ENCODE measurements around the gene CD22. TPM values are rescaled to one million over a fixed set of nuclear protein-coding genes. Genes with fewer than 3 reads are reported as not detected.
"Not testable (repeated sequence)": the region's sequence is repeated elsewhere in the genome, so short reads cannot be mapped to it uniquely, and the experiment has no call there.

The CD22 gene
- polyA plus RNA-seq, 1 donor from 2014 or later = not detected

DNA sequence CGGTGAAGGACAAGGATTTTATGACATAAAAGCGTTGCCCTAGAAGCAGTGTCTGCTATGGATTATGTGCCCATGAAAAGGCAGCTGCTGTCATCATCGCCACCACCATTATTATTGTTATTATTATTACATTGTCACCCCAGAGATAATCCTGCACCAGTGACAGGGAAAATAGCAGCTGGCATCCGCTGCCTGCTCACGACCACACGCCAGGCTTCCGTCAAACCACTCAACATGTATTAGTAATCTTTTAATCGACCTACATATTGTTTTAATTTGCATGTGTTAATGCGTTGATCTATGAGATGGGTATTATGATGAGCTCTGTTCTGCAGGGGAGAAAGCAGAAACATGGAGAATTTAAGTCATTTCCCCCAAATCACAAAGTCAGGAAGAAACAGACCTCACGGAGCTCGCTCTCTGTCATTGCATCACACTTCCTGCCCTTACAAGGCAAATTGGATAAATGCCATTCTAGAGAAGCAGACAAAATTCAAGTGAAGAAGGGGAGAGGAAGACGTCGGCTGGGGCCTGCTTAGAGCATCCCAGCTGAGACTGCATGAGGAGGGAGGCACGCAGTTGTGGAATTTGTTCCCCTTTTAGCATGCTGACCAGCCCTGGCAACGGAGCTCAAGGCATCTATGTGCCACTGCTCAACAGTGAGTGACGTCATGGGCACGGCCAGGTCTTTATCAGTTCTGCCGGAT is 29.0 kb downstream of the CD22 start, which contains the start of gene FFAR3:
Gene FFAR3 (plus strand): TSS at position 594 of the 707 bp plus-strand sequence. CDS start 431 bp downstream, outside the sequence.
- H3K9me3 ChIP-seq (ENCODE audit: low read length) = no peaks in the 10 kb centered on the region
- H3K27ac ChIP-seq (ENCODE audit: low read length) = no peak within 1 kb of the TSS
- no peak within 1 kb of the TSS for H3K9ac ChIP-seq (ENCODE audit: low read length)
- H3K4me2 ChIP-seq (ENCODE audit: low read length) = no peak within 1 kb of the TSS
- H3K36me3 ChIP-seq (ENCODE audit: insufficient read depth, low read length) = no peaks in the 10 kb centered on the region
- no peaks in the 10 kb centered on the region for H3K79me2 ChIP-seq (replicated peaks; ENCODE audit: insufficient read depth, low read length)
- TF ChIP-seq, protein P1, sequence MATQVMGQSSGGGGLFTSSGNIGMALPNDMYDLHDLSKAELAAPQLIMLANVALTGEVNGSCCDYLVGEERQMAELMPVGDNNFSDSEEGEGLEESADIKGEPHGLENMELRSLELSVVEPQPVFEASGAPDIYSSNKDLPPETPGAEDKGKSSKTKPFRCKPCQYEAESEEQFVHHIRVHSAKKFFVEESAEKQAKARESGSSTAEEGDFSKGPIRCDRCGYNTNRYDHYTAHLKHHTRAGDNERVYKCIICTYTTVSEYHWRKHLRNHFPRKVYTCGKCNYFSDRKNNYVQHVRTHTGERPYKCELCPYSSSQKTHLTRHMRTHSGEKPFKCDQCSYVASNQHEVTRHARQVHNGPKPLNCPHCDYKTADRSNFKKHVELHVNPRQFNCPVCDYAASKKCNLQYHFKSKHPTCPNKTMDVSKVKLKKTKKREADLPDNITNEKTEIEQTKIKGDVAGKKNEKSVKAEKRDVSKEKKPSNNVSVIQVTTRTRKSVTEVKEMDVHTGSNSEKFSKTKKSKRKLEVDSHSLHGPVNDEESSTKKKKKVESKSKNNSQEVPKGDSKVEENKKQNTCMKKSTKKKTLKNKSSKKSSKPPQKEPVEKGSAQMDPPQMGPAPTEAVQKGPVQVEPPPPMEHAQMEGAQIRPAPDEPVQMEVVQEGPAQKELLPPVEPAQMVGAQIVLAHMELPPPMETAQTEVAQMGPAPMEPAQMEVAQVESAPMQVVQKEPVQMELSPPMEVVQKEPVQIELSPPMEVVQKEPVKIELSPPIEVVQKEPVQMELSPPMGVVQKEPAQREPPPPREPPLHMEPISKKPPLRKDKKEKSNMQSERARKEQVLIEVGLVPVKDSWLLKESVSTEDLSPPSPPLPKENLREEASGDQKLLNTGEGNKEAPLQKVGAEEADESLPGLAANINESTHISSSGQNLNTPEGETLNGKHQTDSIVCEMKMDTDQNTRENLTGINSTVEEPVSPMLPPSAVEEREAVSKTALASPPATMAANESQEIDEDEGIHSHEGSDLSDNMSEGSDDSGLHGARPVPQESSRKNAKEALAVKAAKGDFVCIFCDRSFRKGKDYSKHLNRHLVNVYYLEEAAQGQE (IDR thresholded peaks at IDR 0.05; ENCODE audit: borderline replicate concordance) = no peak
- TF ChIP-seq POLR2AphosphoS5 (IDR thresholded peaks at IDR 0.05) = no peak
- TF ChIP-seq SMC3 (conservative IDR thresholded peaks at IDR 0.05; ENCODE audit: poor library complexity) = no peak
- no peak for TF ChIP-seq TAF1 (IDR thresholded peaks at IDR 0.05; ENCODE audit: low read depth)
- TF ChIP-seq, protein P2, sequence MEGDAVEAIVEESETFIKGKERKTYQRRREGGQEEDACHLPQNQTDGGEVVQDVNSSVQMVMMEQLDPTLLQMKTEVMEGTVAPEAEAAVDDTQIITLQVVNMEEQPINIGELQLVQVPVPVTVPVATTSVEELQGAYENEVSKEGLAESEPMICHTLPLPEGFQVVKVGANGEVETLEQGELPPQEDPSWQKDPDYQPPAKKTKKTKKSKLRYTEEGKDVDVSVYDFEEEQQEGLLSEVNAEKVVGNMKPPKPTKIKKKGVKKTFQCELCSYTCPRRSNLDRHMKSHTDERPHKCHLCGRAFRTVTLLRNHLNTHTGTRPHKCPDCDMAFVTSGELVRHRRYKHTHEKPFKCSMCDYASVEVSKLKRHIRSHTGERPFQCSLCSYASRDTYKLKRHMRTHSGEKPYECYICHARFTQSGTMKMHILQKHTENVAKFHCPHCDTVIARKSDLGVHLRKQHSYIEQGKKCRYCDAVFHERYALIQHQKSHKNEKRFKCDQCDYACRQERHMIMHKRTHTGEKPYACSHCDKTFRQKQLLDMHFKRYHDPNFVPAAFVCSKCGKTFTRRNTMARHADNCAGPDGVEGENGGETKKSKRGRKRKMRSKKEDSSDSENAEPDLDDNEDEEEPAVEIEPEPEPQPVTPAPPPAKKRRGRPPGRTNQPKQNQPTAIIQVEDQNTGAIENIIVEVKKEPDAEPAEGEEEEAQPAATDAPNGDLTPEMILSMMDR (IDR thresholded peaks at IDR 0.05; ENCODE audit: poor library complexity, severe bottlenecking) = no peak
- TF ChIP-seq EZH2 (IDR thresholded peaks at IDR 0.05; ENCODE audit: borderline replicate concordance, insufficient read depth, low read length, poor library complexity, severe bottlenecking) = no peak
- TF ChIP-seq RAD21 (conservative IDR thresholded peaks at IDR 0.05) = no peak
- TF ChIP-seq EP300 (conservative IDR thresholded peaks at IDR 0.05; ENCODE audit: poor library complexity, severe bottlenecking) = no peak
- TF ChIP-seq MXI1 (conservative IDR thresholded peaks at IDR 0.05; ENCODE audit: poor library complexity, severe bottlenecking) = no peak
- no peaks in the 10 kb centered on the region for H3K27me3 ChIP-seq (ENCODE audit: insufficient read depth, low read depth, low read length)
- no peaks in the 10 kb centered on the region for H3F3A ChIP-seq (ENCODE audit: insufficient read depth, low read length, poor library complexity, severe bottlenecking)
- H4K20me1 ChIP-seq (ENCODE audit: insufficient read depth) = no peaks in the 10 kb centered on the region
- H3K4me3 ChIP-seq (ENCODE audit: low read length) = no peak within 1 kb of the TSS
- H2AFZ ChIP-seq (ENCODE audit: low read depth, low read length) = no peak within 1 kb of the TSS
- no peaks in the 10 kb centered on the region for H3K9me2 ChIP-seq (ENCODE audit: insufficient read depth, low read length)

GRCh38 chr19:35358834-35359233 is 29.8 kb downstream of the CD22 start:
- H3K4me3 ChIP-seq (ENCODE audit: low read length); H3K9me2 ChIP-seq (ENCODE audit: insufficient read depth, low read length); H3K4me2 ChIP-seq (ENCODE audit: low read length); H3K27me3 ChIP-seq (ENCODE audit: insufficient read depth, low read depth, low read length); H3K9ac ChIP-seq (ENCODE audit: low read length); H3K27ac ChIP-seq (ENCODE audit: low read length); H3K9me3 ChIP-seq (ENCODE audit: low read length); H4K20me1 ChIP-seq (ENCODE audit: insufficient read depth); H3K79me2 ChIP-seq (replicated peaks; ENCODE audit: insufficient read depth, low read length); H3F3A ChIP-seq (ENCODE audit: insufficient read depth, low read length, poor library complexity, severe bottlenecking); H3K36me3 ChIP-seq (ENCODE audit: insufficient read depth, low read length); H2AFZ ChIP-seq (ENCODE audit: low read depth, low read length): not testable (repeated sequence)

DNA sequence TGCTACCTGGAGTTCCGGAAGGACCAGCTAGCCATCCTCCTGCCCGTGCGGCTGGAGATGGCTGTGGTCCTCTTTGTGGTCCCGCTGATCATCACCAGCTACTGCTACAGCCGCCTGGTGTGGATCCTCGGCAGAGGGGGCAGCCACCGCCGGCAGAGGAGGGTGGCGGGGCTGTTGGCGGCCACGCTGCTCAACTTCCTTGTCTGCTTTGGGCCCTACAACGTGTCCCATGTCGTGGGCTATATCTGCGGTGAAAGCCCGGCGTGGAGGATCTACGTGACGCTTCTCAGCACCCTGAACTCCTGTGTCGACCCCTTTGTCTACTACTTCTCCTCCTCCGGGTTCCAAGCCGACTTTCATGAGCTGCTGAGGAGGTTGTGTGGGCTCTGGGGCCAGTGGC is 30.4 kb downstream of the CD22 start:
- H3K27me3 ChIP-seq (ENCODE audit: insufficient read depth, low read depth, low read length); H3K36me3 ChIP-seq (ENCODE audit: insufficient read depth, low read length); H2AFZ ChIP-seq (ENCODE audit: low read depth, low read length); H3K9me3 ChIP-seq (ENCODE audit: low read length); H3K4me3 ChIP-seq (ENCODE audit: low read length); H3F3A ChIP-seq (ENCODE audit: insufficient read depth, low read length, poor library complexity, severe bottlenecking); H3K9ac ChIP-seq (ENCODE audit: low read length); H3K27ac ChIP-seq (ENCODE audit: low read length); H3K9me2 ChIP-seq (ENCODE audit: insufficient read depth, low read length); H3K79me2 ChIP-seq (replicated peaks; ENCODE audit: insufficient read depth, low read length); H3K4me2 ChIP-seq (ENCODE audit: low read length); H4K20me1 ChIP-seq (ENCODE audit: insufficient read depth): not testable (repeated sequence)

DNA sequence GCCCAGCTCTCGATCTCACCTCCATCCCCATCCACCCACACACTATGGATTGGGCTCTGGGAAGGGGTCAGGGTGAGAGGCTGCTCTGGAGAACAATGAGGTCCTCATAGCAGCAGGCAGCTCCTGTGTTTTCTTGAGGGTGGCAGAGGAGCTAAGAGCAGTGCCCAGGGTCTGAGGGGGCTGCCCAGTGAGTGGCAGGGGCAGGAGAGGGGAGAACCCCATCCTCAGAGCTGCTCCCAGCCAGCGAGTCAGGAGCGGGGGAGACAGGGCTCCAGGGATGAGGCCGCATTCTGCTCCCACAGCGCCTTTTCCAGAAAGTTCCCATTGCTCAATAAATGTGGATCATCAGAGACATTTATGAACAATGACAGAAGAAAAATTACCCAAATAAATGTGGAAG is 31.1 kb downstream of the CD22 start:
- H2AFZ ChIP-seq (ENCODE audit: low read depth, low read length); H3K27ac ChIP-seq (ENCODE audit: low read length); H3K27me3 ChIP-seq (ENCODE audit: insufficient read depth, low read depth, low read length); H3K9me2 ChIP-seq (ENCODE audit: insufficient read depth, low read length); H3K79me2 ChIP-seq (replicated peaks; ENCODE audit: insufficient read depth, low read length); H3K36me3 ChIP-seq (ENCODE audit: insufficient read depth, low read length); H3K4me3 ChIP-seq (ENCODE audit: low read length); H3K9ac ChIP-seq (ENCODE audit: low read length); H3K9me3 ChIP-seq (ENCODE audit: low read length); H4K20me1 ChIP-seq (ENCODE audit: insufficient read depth); H3F3A ChIP-seq (ENCODE audit: insufficient read depth, low read length, poor library complexity, severe bottlenecking); H3K4me2 ChIP-seq (ENCODE audit: low read length): not testable (repeated sequence)

Measured in neural cell (in vitro differentiated cells).